Parathyroid adenoma (tissue), 2 donors: ENCODE results near the gene TPD52L2.

Experiments
- H2AFZ ChIP-seq: fragments of 300-600 bp; sonication (generic); one replicate; pipeline ENCODE4 v1.7.0; 2017; ENCODE audit warnings: antibody characterized with exemption, mild to moderate bottlenecking
- H3K27ac ChIP-seq: fragments of 300-600 bp; sonication (generic); one replicate; pipeline ENCODE4 v1.7.0; 2017
- H3K27me3 ChIP-seq: fragments of 300-600 bp; sonication (generic); one replicate; pipeline ENCODE4 v1.7.0; 2017; ENCODE audit warnings: low read length; ENCODE audit not compliant: control insufficient read depth, insufficient read depth
- H3K36me3 ChIP-seq: fragments of 300-600 bp; sonication (generic); one replicate; pipeline ENCODE4 v1.7.0; 2017; ENCODE audit warnings: low read length; ENCODE audit not compliant: control insufficient read depth, insufficient read depth
- H3K4me1 ChIP-seq: fragments of 300-600 bp; sonication (generic); one replicate; pipeline ENCODE4 v1.7.0; 2017; ENCODE audit warnings: control low read depth
- H3K4me2 ChIP-seq: fragments of 300-600 bp; sonication (generic); one replicate; pipeline ENCODE4 v1.7.0; 2017; ENCODE audit warnings: low read length
- H3K4me3 ChIP-seq: fragments of 300-600 bp; sonication (generic); one replicate; pipeline ENCODE4 v1.7.0; 2017; ENCODE audit warnings: low read depth, low read length
- H3K79me2 ChIP-seq: fragments of 300-600 bp; sonication (generic); one replicate; pipeline ENCODE4 v1.7.0; 2017; ENCODE audit warnings: control low read depth
- H3K9ac ChIP-seq: fragments of 300-600 bp; sonication (generic); one replicate; pipeline ENCODE4 v1.7.0; 2017; ENCODE audit warnings: mild to moderate bottlenecking
- H3K9me3 ChIP-seq: fragments of 300-600 bp; sonication (generic); one replicate; pipeline ENCODE4 v1.7.0; 2017; ENCODE audit warnings: low read length; ENCODE audit not compliant: control insufficient read depth
- TF ChIP-seq, protein P1 (sequence below): fragments of 300-600 bp; sonication (generic); IDR thresholded peaks from one replicate; pipeline ENCODE4 v1.7.0; 2017; ENCODE audit warnings: antibody characterized with exemption, mild to moderate bottlenecking
- donor health status: primary hyperparathyroidism.

Gene TPD52L2

DNA sequence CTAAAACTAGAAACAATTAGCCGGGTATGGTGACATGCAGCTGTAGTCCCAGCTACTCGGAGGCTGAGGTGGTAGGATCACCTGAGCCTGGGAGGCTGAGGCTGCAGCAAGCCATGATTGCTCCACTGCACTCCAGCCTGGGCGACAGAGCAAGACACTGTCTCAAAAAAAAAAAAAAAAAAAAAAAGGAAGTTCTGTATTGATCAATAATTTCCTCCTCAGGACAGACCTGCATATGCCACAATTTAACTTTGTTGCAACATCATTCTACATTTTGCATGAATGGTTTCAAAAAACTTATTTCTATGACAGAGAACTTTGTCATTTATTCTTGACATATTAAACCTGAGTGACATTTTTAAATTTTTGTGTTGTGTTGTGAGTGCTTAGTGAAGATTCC, 35.3 kb downstream of the TPD52L2 start:
- peaks cover 58% of the 10 kb centered on the region for H3K79me2 ChIP-seq
- no peak overlapping the region for H3K4me3 ChIP-seq
- H3K9me3 ChIP-seq: no peaks in the 10 kb centered on the region
- TF ChIP-seq, protein P1, sequence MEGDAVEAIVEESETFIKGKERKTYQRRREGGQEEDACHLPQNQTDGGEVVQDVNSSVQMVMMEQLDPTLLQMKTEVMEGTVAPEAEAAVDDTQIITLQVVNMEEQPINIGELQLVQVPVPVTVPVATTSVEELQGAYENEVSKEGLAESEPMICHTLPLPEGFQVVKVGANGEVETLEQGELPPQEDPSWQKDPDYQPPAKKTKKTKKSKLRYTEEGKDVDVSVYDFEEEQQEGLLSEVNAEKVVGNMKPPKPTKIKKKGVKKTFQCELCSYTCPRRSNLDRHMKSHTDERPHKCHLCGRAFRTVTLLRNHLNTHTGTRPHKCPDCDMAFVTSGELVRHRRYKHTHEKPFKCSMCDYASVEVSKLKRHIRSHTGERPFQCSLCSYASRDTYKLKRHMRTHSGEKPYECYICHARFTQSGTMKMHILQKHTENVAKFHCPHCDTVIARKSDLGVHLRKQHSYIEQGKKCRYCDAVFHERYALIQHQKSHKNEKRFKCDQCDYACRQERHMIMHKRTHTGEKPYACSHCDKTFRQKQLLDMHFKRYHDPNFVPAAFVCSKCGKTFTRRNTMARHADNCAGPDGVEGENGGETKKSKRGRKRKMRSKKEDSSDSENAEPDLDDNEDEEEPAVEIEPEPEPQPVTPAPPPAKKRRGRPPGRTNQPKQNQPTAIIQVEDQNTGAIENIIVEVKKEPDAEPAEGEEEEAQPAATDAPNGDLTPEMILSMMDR: no peak
- no peaks in the 10 kb centered on the region for H3K36me3 ChIP-seq
- no peak overlapping the region for H3K9ac ChIP-seq
- peaks cover 15% of the 10 kb centered on the region for H3K4me1 ChIP-seq
- H3K27me3 ChIP-seq: no peaks in the 10 kb centered on the region
- no peak overlapping the region for H3K4me2 ChIP-seq
- no peak overlapping the region for H3K27ac ChIP-seq
- no peak overlapping the region for H2AFZ ChIP-seq

DNA sequence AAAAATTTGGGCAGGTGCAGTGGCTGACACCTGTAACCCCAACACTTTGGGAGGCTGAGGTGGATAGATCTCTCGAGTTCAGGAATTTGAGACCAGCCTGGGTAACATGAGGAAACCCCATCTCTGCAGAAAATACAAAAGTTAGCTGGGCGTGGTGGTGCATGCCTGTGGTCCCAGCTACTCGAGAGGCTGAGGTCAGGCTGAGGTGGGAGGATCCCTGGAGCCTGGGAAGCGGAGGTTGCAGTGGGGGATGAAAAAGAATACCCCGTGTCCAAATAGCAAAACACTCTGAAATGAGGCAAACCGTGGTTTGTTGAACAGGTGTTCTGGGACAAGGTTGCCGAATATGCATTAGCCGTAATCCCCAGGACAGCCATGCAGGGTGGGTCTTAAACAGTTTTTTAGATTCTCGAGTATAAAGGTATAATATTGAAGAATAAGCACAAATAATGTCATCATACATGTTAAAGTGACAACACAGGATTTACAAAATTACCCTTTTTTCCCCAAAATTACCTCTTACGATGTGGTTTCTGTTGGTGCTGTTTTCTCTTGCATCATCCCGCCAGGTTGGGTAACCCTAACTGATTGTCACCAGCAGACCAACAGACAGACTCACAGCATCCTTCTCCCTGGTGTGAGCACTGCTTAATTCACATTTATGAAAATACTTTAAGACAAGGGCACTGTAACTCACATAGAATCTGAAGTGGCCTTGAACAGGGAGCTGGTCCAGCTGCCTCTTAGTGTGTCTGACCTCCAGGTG, 38.9 kb downstream of the TPD52L2 start:
- Histone ChIP-seq H3K9ac (no peak overlapping the region), H3K4me1 (peaks cover 3% of the 10 kb centered on the region)

DNA sequence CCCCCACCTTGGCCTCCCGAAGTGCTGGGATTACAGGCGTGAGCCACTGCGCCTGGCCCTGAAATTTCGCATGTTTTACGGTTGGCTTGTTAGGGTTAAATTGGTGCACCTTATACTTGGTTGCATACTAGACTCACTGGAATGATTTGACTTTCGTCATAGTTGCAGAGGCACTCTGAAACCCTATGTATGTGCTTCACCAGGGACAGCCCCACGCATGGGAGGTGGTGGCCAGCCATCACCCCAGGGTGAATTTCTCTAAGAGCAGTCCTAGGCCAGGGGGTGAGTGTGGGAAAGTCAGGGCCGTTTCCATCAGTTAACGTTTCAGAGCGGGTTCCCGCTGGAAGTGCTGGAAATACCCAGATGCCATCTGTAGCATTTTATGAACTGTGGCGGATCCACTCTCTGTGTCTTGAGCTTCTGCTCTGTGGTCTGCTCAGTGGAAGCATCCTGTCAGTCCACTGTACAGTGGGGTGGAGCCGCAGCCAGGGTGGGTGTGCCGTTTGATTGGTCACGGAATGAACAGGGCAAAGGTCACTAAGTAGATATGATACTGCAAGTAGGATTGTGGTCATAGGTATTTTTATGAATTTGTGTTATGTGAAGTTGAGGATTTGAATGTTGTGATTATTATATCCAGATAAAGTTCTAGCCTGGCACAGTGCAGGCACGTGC, 43.1 kb downstream of the TPD52L2 start:
- H3K9me3 ChIP-seq: no peaks in the 10 kb centered on the region
- H3K36me3 ChIP-seq: no peaks in the 10 kb centered on the region
- H3K9ac ChIP-seq: no peak overlapping the region
- TF ChIP-seq, protein P1: no peak
- H3K4me1 ChIP-seq: no peaks in the 10 kb centered on the region
- H2AFZ ChIP-seq: no peak overlapping the region
- no peak overlapping the region for H3K27ac ChIP-seq
- H3K4me3 ChIP-seq: no peak overlapping the region
- peaks cover 98% of the 10 kb centered on the region for H3K79me2 ChIP-seq
- no peaks in the 10 kb centered on the region for H3K27me3 ChIP-seq
- H3K4me2 ChIP-seq: no peak overlapping the region

More for the DNA sequence above, 38.9 kb downstream of the TPD52L2 start:
- Histone ChIP-seq H3K27ac (no peak overlapping the region), H2AFZ (no peak overlapping the region), H3K9me3 (no peaks in the 10 kb centered on the region), H3K4me3 (no peak overlapping the region), H3K79me2 (peaks cover 77% of the 10 kb centered on the region), H3K36me3 (no peaks in the 10 kb centered on the region), H3K27me3 (no peaks in the 10 kb centered on the region), H3K4me2 (no peak overlapping the region)
- TF ChIP-seq, protein P1: no peak

DNA sequence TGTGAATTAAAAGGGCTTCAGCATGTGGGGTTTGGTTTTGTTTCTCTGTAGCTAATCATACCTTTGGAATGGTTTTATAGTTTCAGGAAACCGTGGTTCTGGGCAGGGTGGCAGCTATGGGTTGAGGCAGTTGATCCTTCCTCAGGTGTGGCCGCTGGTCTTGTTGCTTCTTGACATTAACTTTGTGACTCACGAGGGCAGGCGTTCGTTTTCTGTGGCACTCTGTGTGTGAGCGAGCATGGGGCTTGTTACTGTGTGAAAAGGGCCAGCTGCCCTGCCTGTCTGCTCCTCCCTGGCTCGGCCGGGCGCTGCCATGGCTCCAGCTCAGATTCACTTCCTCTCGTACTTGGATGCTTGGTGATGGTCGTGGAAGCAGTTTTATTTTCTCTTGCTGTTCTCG, 46.1 kb downstream of the TPD52L2 start:
- H3K36me3 ChIP-seq: no peaks in the 10 kb centered on the region
- H3K27ac ChIP-seq: no peak overlapping the region
- no peak overlapping the region for H3K9ac ChIP-seq
- no peak overlapping the region for H3K4me2 ChIP-seq
- H3K9me3 ChIP-seq: no peaks in the 10 kb centered on the region
- H3K79me2 ChIP-seq: peaks cover 92% of the 10 kb centered on the region
- H3K4me1 ChIP-seq: no peaks in the 10 kb centered on the region
- H3K27me3 ChIP-seq: no peaks in the 10 kb centered on the region
- H2AFZ ChIP-seq: no peak overlapping the region
- no peak overlapping the region for H3K4me3 ChIP-seq
- TF ChIP-seq, protein P1: no peak
